ENCODE data around the gene FNDC3B.

FNDC3B gene

GRCh38 chr3:172106989-172107388 is 67.6 kb downstream of the FNDC3B start:
- H3K27ac ChIP-seq: peak overlapping the region; percentile 75
- no peaks in the 10 kb centered on the region for H3K9me3 ChIP-seq
- no peaks in the 10 kb centered on the region for H3K36me3 ChIP-seq
- TF ChIP-seq CTCF (IDR thresholded peaks at IDR 0.05): no peak
- H3K4me3 ChIP-seq (ENCODE audit: low read depth in 1 of 2, low read length in 1 of 2): peak overlapping the region; percentile 9 to 44
- H3K4me1 ChIP-seq (ENCODE audit: control insufficient read depth in 1 of 2, insufficient read depth in 1 of 2, low read depth in 1 of 2, low read length in 1 of 2): peaks cover 71 to 76% of the 10 kb centered on the region in 2 experiments
- H3K27me3 ChIP-seq: no peaks in the 10 kb centered on the region

GRCh38 chr3:172107403-172107802 is 68.0 kb downstream of the FNDC3B start:
- no peak for TF ChIP-seq CTCF (IDR thresholded peaks at IDR 0.05)

GRCh38 chr3:172110127-172110779 is 70.9 kb downstream of the FNDC3B start:
- no peak for TF ChIP-seq CTCF (IDR thresholded peaks at IDR 0.05)
- Histone ChIP-seq H3K27me3 (no peaks in the 10 kb centered on the region), H3K4me3 (ENCODE audit: low read depth in 1 of 2, low read length in 1 of 2) (no peak overlapping the region), H3K36me3 (peaks cover 4% of the 10 kb centered on the region), H3K27ac (peak overlapping the region; percentile 42), H3K9me3 (no peaks in the 10 kb centered on the region), H3K4me1 (ENCODE audit: control insufficient read depth in 1 of 2, insufficient read depth in 1 of 2, low read depth in 1 of 2, low read length in 1 of 2) (peaks cover 69 to 71% of the 10 kb centered on the region in 2 experiments)

More at GRCh38 chr3:172107403-172107802, 68.0 kb downstream of the FNDC3B start:
- no peaks in the 10 kb centered on the region for H3K9me3 ChIP-seq
- H3K36me3 ChIP-seq: no peaks in the 10 kb centered on the region
- peak overlapping the region; percentile 9 to 44 for H3K4me3 ChIP-seq (ENCODE audit: low read depth in 1 of 2, low read length in 1 of 2)
- H3K4me1 ChIP-seq (ENCODE audit: control insufficient read depth in 1 of 2, insufficient read depth in 1 of 2, low read depth in 1 of 2, low read length in 1 of 2): peaks cover 67 to 72% of the 10 kb centered on the region in 2 experiments
- peak overlapping the region; percentile 75 for H3K27ac ChIP-seq
- no peaks in the 10 kb centered on the region for H3K27me3 ChIP-seq

- Histone ChIP-seq H3K9me3 (no peaks in the 10 kb centered on the region), H3K27me3 (no peaks in the 10 kb centered on the region), H3K4me1 (ENCODE audit: control insufficient read depth in 1 of 2, insufficient read depth in 1 of 2, low read depth in 1 of 2, low read length in 1 of 2) (peaks cover 62 to 67% of the 10 kb centered on the region in 2 experiments), H3K27ac (no peak overlapping the region), H3K36me3 (peaks cover 13% of the 10 kb centered on the region), H3K4me3 (ENCODE audit: low read depth in 1 of 2, low read length in 1 of 2) (no peak overlapping the region)
- TF ChIP-seq CTCF (IDR thresholded peaks at IDR 0.05): no peak
These were observed 71.8 kb downstream of the FNDC3B start for GRCh38 chr3:172111163-172111562.

- H3K27me3 ChIP-seq: no peaks in the 10 kb centered on the region
- peaks cover 22% of the 10 kb centered on the region for H3K36me3 ChIP-seq
- no peak for TF ChIP-seq CTCF (IDR thresholded peaks at IDR 0.05)
- peaks cover 52 to 56% of the 10 kb centered on the region in 2 experiments for H3K4me1 ChIP-seq (ENCODE audit: control insufficient read depth in 1 of 2, insufficient read depth in 1 of 2, low read depth in 1 of 2, low read length in 1 of 2)
- H3K9me3 ChIP-seq: no peaks in the 10 kb centered on the region
- no peak overlapping the region for H3K4me3 ChIP-seq (ENCODE audit: low read depth in 1 of 2, low read length in 1 of 2)
- peak overlapping the region; percentile 75 for H3K27ac ChIP-seq
These were observed 72.8 kb downstream of the FNDC3B start for GRCh38 chr3:172112078-172112733.
